ENCODE data around the gene ATP2C2. TPM values are rescaled to one million over a fixed set of nuclear protein-coding genes. Genes with fewer than 3 reads are reported as not detected.

The ATP2C2 gene
- total RNA-seq, 1 experiment from 2014 or later: 4.3 TPM

Other genes starting within 250 kb of the ATP2C2 start
- gene HSDL1, start 223.4 kb upstream of the ATP2C2 start, total RNA-seq (2021): 48.6 to 58.1 TPM (median 53.4 TPM) in 3 replicates
- 0.09 to 0.62 TPM (median 0.20 TPM) in 3 replicates for gene DNAAF1, start 223.2 kb upstream of the ATP2C2 start, total RNA-seq (2021)
- 71.2 to 89.7 TPM (median 74.7 TPM) in 3 replicates for gene TAF1C, start 181.5 kb upstream of the ATP2C2 start, total RNA-seq (2021)
- gene ADAD2, start 177.4 kb upstream of the ATP2C2 start, total RNA-seq (2021): 0.71 to 1.6 TPM (median 1.4 TPM) in 3 replicates
- gene KCNG4, start 128.5 kb upstream of the ATP2C2 start, total RNA-seq (2021): not detected in 3 replicates
- 0.32 to 0.50 TPM (median 0.41 TPM) in 3 replicates for gene WFDC1, start 73.7 kb upstream of the ATP2C2 start, total RNA-seq (2021)
- 14.4 to 16.7 TPM (median 15.3 TPM) in 3 replicates for gene MEAK7, start 136.1 kb downstream of the ATP2C2 start, total RNA-seq (2021)
- 102 to 122 TPM (median 122 TPM) in 3 replicates for gene COTL1, start 249.5 kb downstream of the ATP2C2 start, total RNA-seq (2021)

All from WTC11 (cell line).